K562 (cell line): Measurements from ENCODE around the gene APOL3. TPM values are rescaled to one million over a fixed set of nuclear protein-coding genes. Genes with fewer than 3 reads are reported as not detected.

ENCODE experiments used
- EWSR1 ChIP-seq: fragments of 450-650 bp; IDR thresholded peaks from 2 replicates; pipeline ENCODE4 v1.6.1; 2018; ENCODE audit warnings: borderline replicate concordance, mild to moderate bottlenecking, low read depth, moderate library complexity; ENCODE audit not compliant: partially characterized antibody
- XRCC3 ChIP-seq: fragments of 450-650 bp; IDR thresholded peaks from 2 replicates; pipeline ENCODE4 v1.6.1; 2017; ENCODE audit warnings: mild to moderate bottlenecking, moderate library complexity
- YBX1 ChIP-seq: fragments of 450-650 bp; IDR thresholded peaks from 2 replicates; pipeline ENCODE4 v1.7.1; 2016; ENCODE audit warnings: mild to moderate bottlenecking
- ZC3H8 ChIP-seq: fragments of 450-650 bp; IDR thresholded peaks from 2 replicates; pipeline ENCODE4 v1.6.1; 2017
- ZNF146 ChIP-seq: IDR thresholded peaks from one replicate; pipeline ENCODE4 v1.6.1; 2018; ENCODE audit warnings: missing compliant biosample characterization; ENCODE audit not compliant: unreplicated experiment
- polyA plus RNA-seq, 8 experiments: library from polyadenylated mRNA; depleted of rRNA in 4 of 8; stranded (reverse) in 5 of 8; unstranded in 3 of 8; fragments of >200 nt; fragmentation: Nextera tagmentation in 2 of 8; fragmentation: Illumina TruSeq in 1 of 8; extraction: Ambion mirVana in 2 of 8; extraction: Trizol in 1 of 8; gene quantifications; 2 replicates each; pipeline versions ENCODE4 v1.2.1 to v1.2.3, GENCODE V29; 2011 to 2014; ENCODE audit warnings: inconsistent platforms in 1 of 8, missing spikeins in 1 of 8
- total RNA-seq, 7 experiments: library from RNA; depleted of rRNA in 6 of 7; stranded (reverse); fragments of >200 nt in 6 of 7; fragmentation: Illumina TruSeq in 2 of 7; extraction: Trizol in 2 of 7; gene quantifications; 2 replicates each; pipeline versions ENCODE4 v1.2.1 to v1.2.3, GENCODE V29; 2011 to 2021; ENCODE audit warnings: low replicate concordance in 1 of 7
- TF ChIP-seq, protein P1 (sequence below), 3 experiments: fragments of 200-800 bp in 1 of 3; sonication (Bioruptor generic) in 1 of 3; sonication (generic) in 1 of 3; formaldehyde crosslinking in 1 of 3; IDR thresholded peaks; 2 replicates each; pipeline versions ENCODE4 v1.6.1 to v1.8.0; 2016 to 2022; ENCODE audit warnings: mild to moderate bottlenecking in 2 of 3, missing compliant biosample characterization in 2 of 3, missing genetic modification characterization in 2 of 3, missing genetic modification reagents in 1 of 3
- TF ChIP-seq, protein P2 (sequence below): fragments of 450-650 bp; conservative IDR thresholded peaks from 2 replicates; pipeline ENCODE4 v1.6.1; 2016; ENCODE audit warnings: missing genetic modification characterization, low read depth, mild to moderate bottlenecking, control low read depth, missing compliant biosample characterization
- TF ChIP-seq, protein P3 (sequence below): fragments of 250-450 bp; sonication (Bioruptor Pico); IDR thresholded peaks from 2 replicates; pipeline ENCODE4 v1.6.1; 2021; ENCODE audit warnings: mild to moderate bottlenecking

APOL3 gene
- total and polyA plus RNA-seq, 9 of the 15 experiments (the other 6 are each of a cell fraction or from before 2014, with no cell fraction given): 0.25 to 1.1 (median 0.56) TPM; not detected in 1

DNA sequence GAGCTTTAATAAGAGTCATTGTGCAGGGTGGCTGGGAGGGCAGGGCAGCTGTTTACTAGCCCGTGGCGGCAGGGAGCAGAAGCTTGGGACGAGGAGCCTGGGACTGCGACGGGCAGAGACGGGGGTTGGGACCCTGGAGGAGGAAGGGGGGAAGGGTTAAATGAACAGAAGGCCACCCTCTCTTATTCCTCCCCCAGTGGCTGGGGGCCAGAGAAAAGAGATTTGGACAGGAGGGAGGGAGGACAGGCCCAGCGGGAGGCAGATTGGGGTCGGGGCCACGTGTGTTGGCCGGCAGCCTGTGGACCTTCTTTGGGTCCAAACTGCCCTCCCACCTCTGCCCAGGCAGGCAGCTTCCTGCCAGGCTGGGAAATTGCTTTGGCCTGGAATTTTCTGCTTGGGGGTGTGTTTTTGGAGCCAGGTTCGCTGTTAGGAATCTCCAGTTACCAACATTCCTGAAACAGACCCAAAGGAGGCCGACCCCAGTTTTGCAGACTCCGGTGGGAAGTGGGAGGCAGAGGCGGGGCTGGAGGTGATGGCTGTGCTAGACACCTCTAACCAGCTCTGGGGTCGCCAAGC is 50.2 kb downstream of the APOL3 start (continued):
- no peak for TF ChIP-seq ZC3H8
- TF ChIP-seq, protein P1, sequence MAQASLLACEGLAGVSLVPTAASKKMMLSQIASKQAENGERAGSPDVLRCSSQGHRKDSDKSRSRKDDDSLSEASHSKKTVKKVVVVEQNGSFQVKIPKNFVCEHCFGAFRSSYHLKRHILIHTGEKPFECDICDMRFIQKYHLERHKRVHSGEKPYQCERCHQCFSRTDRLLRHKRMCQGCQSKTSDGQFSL (CRISPR knock-in tag; IDR thresholded peaks at IDR 0.05): no peak
- TF ChIP-seq, protein P1 (tag; IDR thresholded peaks at IDR 0.05): no peak
- no peak for TF ChIP-seq EWSR1
- no peak for TF ChIP-seq YBX1
- TF ChIP-seq, protein P2, sequence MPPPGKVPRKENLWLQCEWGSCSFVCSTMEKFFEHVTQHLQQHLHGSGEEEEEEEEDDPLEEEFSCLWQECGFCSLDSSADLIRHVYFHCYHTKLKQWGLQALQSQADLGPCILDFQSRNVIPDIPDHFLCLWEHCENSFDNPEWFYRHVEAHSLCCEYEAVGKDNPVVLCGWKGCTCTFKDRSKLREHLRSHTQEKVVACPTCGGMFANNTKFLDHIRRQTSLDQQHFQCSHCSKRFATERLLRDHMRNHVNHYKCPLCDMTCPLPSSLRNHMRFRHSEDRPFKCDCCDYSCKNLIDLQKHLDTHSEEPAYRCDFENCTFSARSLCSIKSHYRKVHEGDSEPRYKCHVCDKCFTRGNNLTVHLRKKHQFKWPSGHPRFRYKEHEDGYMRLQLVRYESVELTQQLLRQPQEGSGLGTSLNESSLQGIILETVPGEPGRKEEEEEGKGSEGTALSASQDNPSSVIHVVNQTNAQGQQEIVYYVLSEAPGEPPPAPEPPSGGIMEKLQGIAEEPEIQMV (tag): no peak
- no peak for TF ChIP-seq ZNF146
- TF ChIP-seq XRCC3: no peak
- TF ChIP-seq, protein P3, sequence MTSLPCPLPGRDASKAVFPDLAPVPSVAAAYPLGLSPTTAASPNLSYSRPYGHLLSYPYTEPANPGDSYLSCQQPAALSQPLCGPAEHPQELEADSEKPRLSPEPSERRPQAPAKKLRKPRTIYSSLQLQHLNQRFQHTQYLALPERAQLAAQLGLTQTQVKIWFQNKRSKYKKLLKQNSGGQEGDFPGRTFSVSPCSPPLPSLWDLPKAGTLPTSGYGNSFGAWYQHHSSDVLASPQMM (CRISPR knock-in tag): no peak
